Mammary epithelial cell (primary cell): Measurements from ENCODE around the gene KCND2.

Source experiments
- EZH2 ChIP-seq: IDR thresholded peaks from 2 replicates; pipeline ENCODE4 v1.6.1; 2012; ENCODE audit warnings: low read length, inconsistent platforms, borderline replicate concordance
- TF ChIP-seq, protein P1 (sequence below), 2 donors: IDR thresholded peaks in 1 of 2; conservative IDR thresholded peaks in 1 of 2; 2 replicates each; pipeline ENCODE4 v1.5.1; 2011 to 2012; ENCODE audit warnings: inconsistent platforms in 2 of 2, low read length in 2 of 2, mild to moderate bottlenecking in 2 of 2, control low read depth in 1 of 2, low read depth in 1 of 2; ENCODE audit not compliant: insufficient read depth in 1 of 2; ENCODE audit errors: extremely low read depth in 1 of 2

DNA sequence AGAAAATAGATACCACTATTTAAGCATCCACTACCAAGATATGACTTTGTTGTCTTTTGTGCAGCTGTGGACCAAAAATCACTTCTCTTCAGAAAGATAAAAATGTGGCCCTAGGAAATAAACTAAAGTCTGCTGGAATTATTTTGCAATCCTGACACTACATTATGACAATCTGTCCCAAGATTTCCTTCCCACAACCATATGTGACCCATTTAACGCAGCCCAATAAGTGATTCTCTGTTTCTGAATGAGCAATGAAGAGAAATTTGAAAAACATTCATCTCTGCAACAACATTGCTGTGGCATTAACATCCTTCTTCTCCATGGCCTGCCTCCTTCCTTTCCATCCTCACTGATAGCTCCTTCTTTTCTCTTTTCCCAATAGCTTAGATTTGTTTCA, 373.0 kb downstream of the KCND2 start:
- TF ChIP-seq, protein P1, sequence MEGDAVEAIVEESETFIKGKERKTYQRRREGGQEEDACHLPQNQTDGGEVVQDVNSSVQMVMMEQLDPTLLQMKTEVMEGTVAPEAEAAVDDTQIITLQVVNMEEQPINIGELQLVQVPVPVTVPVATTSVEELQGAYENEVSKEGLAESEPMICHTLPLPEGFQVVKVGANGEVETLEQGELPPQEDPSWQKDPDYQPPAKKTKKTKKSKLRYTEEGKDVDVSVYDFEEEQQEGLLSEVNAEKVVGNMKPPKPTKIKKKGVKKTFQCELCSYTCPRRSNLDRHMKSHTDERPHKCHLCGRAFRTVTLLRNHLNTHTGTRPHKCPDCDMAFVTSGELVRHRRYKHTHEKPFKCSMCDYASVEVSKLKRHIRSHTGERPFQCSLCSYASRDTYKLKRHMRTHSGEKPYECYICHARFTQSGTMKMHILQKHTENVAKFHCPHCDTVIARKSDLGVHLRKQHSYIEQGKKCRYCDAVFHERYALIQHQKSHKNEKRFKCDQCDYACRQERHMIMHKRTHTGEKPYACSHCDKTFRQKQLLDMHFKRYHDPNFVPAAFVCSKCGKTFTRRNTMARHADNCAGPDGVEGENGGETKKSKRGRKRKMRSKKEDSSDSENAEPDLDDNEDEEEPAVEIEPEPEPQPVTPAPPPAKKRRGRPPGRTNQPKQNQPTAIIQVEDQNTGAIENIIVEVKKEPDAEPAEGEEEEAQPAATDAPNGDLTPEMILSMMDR (conservative IDR thresholded peaks at IDR 0.05 in 1 of 2, IDR thresholded peaks at IDR 0.05 in 1 of 2; ENCODE audit: extremely low read depth in 1 of 2, insufficient read depth in 1 of 2, low read depth in 1 of 2, low read length in 2 of 2): no peak
- TF ChIP-seq EZH2: no peak
